Globus pallidus (tissue), 1 donor: ENCODE data around the gene ST14.
"Not testable (repeated sequence)": the region's sequence is repeated elsewhere in the genome, so short reads cannot be mapped to it uniquely, and the experiment has no call there.

Experiments
- DNase-seq: peaks from one replicate; pipeline ENCODE4 v3.0.0-alpha.2; 2015; ENCODE audit warnings: low spot score

Gene ST14

DNA sequence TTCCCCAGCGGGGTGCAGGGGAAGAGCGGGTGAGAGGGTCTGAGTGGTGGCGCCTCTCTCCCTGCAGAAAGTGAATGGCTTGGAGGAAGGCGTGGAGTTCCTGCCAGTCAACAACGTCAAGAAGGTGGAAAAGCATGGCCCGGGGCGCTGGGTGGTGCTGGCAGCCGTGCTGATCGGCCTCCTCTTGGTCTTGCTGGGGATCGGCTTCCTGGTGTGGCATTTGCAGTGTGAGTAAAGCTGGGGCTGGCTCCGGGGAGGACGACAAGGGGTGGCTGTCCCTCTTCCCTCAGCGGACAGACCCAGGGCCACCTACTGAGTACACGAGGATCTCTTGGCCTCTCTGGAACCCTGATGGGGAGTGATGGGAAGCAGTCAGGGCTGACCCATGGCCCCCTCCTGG lies 28.5 kb downstream of the ST14 start:
- no peak for DNase-seq

DNA sequence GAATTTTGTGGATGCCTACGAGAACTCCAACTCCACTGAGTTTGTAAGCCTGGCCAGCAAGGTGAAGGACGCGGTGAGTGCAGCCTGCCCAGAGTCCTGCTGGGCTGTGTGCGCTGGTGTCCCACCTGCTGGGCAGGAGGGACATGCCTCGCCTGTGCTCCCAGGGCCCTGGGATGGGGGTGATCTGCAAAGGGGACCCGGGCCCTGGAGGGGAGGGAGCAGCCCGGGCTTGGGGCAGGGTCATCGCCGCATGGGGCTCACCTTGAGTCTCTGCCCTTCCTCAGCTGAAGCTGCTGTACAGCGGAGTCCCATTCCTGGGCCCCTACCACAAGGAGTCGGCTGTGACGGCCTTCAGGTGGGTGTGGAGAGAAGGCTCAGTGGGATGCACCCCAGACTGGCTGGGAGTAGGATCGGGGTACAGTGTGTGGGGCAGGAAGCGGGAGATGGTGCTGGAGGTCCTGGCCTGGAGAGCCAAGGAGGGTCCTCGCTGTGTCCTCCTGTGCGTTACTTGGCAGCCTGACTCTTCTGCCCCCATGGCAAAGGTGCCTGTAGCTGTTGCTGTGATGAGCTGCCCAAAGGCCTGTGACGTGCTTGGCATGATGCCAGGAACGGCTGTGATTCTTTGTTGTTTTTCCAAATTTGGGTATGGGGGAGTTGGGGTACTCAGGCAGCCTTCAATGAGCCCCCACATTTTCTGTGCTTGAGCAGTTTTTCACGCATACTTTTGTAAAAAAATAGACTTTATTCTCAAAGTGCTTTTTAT lies 29.2 kb downstream of the ST14 start:
- no peak for DNase-seq

DNA sequence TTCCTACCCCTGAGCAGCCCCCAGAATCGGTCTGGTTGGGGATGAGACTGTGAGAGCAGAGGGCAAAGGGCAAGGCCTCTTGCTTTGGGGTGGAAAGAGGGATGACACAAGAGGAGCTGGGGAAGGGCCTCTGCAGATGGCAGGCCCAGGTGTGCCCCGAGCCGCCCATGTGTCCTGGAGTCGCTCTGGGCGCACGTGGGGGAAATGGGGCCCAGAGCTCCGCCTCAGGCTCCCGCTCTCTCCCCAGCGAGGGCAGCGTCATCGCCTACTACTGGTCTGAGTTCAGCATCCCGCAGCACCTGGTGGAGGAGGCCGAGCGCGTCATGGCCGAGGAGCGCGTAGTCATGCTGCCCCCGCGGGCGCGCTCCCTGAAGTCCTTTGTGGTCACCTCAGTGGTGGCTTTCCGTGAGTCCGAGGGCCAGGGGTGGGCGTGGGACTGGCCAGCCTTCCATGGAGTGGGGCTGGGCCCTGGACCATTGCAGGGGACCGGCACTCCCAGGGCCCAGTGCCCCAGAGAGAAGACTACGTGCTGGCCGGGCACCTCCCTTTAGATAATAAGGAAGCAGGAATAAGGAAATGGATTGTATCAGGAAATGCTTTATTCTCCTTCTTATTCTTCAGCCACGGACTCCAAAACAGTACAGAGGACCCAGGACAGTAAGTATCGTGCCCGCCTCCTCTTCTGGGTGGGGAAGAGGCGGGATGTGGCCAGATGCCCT lies 30.1 kb downstream of the ST14 start:
- no peak for DNase-seq

DNA sequence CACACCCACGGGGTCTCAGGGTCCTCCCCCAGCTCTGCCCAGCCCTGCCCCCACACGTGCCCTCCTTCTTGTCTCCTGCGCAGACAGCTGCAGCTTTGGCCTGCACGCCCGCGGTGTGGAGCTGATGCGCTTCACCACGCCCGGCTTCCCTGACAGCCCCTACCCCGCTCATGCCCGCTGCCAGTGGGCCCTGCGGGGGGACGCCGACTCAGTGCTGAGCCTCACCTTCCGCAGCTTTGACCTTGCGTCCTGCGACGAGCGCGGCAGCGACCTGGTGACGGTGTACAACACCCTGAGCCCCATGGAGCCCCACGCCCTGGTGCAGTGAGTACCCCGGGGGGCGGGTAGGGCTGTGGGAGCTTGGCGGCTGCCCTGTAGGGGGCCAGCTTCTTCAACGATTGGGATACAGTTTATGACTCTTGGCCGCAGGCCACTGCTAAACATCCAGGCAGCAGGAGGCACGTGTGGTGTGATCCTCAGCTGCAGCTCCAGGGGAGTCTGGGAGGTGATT lies 30.8 kb downstream of the ST14 start:
- DNase-seq: no peak

DNA sequence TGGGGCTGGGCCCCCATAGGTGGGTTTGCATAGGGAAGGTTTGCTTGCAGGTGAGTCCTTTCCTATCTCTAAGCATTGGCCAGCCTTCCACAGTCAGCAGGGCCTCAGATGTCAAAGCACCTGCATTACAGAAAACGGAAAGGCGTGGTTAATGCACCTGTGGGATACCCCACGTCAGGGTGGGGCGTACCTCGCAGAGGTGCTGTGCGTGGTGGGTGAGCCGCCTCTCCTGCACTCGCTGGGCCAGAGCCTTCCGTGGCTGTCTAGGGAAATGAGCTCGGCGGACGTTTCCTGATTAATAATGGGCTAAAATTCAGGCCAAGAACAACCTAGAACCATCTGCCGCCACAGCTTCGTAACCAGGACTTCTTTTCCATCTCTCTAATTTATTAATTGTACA lies 32.3 kb downstream of the ST14 start:
- no peak for DNase-seq

DNA sequence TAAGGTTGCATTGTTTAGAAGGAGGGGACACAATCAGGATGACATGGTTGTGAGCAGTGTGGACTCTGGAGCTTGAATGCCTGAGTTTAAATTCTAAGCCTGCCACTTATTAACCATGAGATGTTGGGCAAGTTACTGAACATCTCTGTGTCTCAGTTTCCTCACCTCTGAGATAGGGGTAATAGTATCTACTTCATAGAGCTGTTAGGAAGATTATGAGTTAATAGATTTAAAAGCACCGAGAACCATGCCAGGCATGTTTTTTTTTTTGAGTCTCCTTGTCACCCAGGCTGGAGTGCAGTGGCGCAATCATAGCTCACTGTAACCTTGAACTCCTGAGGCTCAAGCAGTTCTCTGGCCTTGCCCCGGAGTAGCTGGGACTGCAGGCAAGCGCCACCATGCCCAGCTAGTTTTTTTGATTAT lies 33.3 kb downstream of the ST14 start:
- no peak for DNase-seq

DNA sequence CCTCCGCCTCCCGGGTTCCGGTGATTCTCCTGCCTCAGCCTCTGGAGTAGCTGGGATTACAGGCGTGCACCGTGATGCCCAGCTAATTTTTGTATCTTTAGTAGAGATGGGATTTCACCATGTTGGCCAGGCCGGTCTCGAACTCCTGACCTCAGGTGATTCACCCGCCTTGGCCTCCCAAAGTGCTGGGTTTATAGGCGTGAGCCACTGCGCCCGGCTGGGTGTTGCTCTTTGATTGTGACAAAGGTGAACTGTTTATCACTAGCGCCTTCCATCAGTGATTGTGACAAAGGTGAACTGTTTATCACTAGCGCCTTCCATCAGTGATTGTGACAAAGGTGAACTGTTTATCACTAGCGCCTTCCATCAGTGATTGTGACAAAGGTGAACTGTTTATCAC lies 34.0 kb downstream of the ST14 start:
- not testable (repeated sequence) for DNase-seq

DNA sequence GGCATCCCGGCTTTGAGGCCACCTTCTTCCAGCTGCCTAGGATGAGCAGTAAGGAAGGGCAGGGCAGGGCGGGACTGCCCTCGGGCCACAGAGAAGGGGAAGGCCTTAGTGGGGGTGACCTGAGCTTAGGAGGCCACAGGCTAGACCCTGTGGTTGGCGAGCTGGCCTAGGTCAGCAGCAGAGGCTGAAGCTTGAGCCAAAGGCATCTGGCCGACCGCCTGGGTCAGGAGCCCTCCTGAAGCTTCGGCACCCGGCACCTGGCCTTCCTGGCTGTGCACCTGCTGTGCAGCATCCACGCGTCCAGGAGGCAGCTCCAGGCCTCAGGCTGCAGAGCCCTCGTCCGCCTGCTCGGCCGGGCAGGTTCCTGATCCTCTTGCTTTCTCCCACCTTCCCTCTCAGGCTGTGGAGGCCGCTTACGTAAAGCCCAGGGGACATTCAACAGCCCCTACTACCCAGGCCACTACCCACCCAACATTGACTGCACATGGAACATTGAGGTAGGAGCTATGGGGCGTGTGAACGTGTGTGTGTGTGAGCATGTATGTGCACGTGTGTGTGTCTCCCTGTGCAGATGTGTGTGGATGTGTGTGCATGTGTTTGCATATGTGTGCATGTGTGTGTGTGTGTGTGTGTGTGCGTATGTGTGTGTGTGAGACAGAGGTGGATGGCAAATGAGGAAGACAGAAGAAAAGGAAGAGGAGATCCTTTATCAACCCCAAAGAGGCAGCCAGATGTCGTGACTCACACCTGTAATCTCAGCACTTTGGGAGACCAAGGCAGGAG lies 34.9 kb downstream of the ST14 start:
- DNase-seq: no peak

DNA sequence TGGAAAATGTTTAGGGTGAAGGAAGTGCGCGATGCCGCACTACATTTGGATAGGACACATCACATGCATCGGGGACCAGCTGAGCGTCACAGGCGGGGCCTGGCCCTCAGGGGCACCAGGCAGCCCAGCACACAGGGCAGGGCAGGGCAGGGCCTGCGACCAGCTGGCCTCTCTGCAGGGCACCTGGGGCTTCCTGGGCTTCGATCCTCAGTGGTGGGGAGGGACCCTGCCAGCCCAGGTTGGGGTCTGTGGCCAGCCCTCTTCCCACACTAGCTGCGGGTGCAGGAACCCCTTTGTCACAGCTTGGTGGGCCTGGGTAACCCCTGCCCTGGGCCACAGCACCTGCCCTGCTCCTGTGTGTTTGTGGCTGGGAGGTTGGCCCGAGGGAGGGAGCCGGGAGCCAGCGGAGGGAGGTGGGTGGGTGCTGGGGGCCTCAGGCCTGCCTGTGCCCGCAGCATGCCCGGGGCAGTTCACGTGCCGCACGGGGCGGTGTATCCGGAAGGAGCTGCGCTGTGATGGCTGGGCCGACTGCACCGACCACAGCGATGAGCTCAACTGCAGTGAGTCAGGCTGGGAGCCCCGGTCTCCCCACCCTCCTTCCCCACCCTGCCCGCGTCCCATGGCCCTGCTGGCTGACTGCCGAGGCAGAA lies 37.9 kb downstream of the ST14 start:
- no peak for DNase-seq

DNA sequence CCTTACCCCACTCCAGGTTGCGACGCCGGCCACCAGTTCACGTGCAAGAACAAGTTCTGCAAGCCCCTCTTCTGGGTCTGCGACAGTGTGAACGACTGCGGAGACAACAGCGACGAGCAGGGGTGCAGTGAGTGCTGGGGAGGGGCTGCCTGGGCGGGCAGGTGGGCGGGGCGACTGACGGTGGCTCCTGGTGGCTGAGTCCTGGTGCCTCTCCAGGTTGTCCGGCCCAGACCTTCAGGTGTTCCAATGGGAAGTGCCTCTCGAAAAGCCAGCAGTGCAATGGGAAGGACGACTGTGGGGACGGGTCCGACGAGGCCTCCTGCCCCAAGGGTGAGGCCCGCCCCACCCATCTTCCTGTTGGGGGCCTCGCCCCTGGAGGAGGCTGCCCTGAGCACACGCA lies 38.7 kb downstream of the ST14 start:
- no peak for DNase-seq

DNA sequence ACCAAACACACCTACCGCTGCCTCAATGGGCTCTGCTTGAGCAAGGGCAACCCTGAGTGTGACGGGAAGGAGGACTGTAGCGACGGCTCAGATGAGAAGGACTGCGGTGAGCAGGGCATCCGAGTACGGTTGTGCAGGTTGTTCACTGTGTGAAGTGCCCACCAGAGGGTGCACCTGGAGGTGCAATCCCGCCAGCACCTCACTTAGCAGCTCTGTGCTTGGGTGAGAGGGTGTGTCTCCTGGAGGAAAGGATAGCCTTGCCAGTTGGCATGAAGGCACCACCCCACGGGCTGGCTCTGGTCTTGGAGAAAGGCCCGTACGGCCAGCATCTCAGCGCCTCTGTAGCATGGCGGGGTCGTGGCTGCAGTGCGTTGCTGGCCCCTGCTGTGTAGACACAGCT lies 39.4 kb downstream of the ST14 start:
- DNase-seq: no peak

DNA sequence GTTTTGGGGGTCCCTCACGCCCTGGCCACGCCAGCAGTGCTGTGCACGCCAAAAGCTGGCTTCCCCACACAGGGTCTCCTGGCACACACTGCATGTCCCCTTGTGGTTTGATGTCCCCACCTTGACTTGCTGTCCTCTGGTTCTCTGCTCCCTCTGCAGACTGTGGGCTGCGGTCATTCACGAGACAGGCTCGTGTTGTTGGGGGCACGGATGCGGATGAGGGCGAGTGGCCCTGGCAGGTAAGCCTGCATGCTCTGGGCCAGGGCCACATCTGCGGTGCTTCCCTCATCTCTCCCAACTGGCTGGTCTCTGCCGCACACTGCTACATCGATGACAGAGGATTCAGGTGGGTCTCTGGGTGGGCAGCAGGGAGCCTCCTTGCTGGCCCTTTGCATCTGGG lies 40.2 kb downstream of the ST14 start:
- DNase-seq: no peak

DNA sequence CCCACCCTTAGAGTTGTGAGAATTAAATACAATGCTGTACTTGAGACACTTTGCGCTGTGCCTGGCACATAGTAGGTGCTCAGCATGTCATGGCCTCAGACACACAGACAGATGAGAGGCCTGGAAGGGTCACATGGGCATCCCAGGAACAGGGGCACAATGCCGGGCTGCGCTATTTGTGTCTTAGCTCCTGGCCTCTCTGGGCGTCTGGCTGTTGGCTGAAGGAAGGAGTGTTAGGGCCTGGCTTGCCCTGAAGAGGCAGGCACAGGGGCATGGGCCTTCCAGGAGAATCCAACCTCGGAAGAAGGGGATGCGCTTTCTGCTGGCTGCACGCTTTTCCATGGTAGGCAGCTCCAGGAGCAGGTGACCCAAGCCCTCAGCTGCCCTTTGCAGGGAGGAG lies 41.4 kb downstream of the ST14 start:
- DNase-seq: no peak

DNA sequence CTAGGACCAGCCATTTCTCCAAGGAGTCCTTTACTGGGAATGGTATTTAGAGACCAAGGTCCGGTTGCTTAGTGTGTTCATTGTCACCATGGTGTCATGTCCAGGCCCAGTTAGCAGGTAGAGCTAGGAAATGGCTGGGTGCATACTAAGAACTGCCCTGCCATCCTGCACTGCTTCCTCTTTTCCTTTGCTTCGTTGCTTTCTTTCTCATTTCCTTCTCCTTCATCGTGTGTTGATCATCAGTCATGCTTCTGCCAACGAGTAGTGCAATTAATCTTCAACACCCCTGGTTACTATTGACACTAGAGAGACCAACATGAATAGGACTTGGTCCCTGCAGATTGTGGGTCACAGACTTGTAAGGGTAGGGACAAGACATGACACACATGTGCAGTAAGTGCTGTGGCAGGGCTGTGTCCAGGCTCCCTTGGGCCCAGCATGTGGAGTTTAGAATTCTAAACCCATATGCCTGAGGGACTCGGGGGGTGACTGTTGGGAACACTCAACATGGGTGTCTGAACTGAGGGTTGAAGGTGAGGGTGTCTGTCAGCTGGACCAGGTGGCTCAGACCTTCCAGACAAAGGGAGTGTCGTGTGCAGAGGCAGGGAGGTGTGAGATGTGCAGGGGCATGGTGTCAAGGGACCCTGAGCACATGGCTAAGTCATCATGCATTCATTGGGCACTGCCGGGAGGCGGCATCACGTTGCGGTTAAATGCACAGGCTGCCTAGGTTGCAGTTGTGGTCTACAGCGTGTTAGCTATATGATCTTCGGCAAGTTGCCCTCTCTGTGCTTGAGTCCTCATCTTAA lies 42.6 kb downstream of the ST14 start:
- no peak for DNase-seq

DNA sequence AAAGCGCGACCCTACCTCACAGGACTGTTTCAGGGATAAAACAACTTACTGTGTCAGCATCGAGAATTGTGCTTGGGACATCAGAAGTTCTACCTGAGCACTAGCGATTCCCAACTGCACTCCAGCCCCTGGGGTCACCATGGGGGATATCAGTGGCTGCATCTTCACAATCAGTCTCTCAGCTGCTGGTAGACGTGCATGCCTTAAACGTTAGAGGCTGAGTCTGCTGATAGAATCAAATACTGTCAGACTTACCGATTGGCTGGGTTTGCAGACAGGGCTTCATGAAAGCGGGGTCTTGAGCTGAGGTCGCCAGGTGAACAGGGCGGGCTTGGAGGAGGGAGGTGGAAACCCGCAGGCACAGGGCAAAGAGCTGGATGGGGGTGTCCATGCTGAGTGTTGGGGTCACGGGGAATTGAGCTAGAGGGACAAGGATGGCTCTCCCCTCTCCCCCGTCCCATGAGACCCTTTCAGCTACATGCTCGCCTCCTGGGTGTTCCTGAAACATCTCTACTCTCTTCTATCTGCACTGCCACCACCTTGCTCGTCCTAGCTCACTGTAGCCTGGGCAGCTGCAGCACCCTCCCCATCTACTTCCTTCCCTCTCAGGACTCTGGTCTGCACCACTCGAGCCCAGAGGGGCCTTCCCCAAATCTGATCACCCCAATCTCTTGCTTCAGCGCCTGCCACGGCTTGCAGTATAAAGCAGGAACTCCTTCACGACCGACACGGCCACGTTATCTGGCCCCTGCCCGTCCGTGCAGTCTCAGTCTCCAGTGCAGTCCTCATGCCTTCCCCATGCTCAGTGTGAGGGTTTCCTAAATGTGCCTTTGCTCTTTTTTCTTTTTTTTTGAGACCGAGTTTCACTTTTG lies 43.5 kb downstream of the ST14 start:
- no peak for DNase-seq

DNA sequence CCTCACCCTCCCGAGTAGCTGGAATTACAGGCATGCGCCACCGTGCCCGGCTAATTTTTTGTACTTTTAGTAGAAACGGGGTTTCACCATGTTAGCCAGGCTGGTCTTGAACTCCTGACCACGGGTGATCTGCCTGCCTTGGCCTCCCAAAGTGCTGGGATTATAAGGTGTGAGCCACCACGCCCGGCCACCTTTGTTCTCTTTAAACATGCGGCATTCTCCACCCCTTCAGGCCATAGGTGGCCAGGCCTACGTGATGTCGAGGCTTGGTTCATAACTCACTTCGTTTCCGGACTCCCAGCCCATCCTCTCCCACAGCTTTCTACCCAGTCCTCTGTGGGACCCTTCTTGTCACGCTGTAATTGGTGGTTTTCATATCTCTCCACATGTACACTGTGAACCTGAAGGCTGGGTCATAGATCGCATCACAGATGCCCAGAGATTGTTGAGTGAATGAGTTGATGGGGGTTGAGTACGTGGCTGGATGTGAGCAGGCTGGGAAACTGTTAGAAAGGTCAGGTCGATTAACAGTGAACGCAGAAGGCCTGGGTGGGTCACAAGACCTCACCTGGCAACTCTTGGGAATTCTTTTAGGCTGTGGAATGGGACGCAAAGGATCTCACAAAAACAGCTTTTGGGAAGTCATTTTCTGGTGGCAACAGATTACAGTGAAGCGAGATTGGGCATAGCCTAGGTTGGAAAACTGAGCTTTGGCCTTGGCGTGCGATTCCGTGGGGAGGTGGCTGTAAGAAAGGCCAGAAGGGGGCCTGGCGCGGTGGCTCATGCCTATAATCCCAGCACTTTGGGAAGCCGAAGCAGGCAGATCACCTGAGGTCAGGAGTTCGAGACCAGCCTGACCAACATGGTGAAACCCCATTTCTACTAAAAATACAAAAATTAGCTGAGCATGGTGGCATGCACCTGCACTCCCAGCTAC lies 44.5 kb downstream of the ST14 start:
- DNase-seq: no peak

DNA sequence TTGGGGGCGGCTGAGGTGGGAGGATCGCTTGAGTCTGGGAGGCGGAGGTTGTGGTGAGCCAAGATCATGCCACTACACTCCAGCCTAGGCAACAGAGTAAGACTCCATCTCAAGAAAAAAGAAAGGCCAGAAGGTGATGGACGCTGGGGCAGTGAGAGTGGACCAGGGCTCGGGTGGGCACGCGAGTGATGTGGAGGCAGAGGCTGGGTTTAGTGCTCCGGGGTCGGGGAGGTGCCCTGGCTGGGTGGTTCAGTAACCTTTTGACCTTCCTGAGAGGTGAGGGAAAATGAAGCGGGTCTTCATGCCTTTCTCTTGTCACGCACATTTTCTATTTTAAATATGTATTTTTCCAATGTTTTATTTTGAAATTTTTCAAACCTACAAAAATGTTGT lies 45.1 kb downstream of the ST14 start:
- no peak for DNase-seq

DNA sequence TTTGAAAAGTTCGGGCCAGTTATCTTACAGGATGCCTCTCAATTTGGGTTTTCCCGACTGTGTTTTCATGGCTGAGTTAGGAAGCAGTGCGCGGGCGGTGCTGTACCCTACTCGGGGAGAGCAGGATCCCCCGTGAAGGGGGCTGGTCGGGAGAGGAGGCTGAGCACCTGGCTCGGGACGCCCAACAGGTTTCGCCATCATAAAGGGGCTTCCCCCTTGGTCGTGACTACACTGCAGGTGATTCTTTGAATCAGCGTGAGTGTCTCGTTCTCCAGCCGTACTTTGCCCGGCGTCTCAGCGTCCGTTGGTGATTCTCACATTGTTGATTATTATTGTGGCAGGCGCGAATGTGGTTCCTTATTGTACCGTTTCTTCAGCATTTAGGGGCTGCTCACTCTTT lies 46.6 kb downstream of the ST14 start:
- DNase-seq: no peak
